H1 (cell line): ENCODE measurements around the gene YIPF7. TPM values are rescaled to one million over a fixed set of nuclear protein-coding genes. Genes with fewer than 3 reads are reported as not detected.

Experiments
- CTCF ChIA-PET: fragments of 300-600 bp; sonication (Branson Sonifier 250); formaldehyde crosslinking; loops from one replicate; lab custom pipeline; 2021; ENCODE audit not compliant: partially characterized antibody; lab: Charles Lee
- POLR2A ChIA-PET: fragments of 300-600 bp; sonication (Branson Sonifier 250); formaldehyde crosslinking; loops from one replicate; lab custom pipeline; 2021; ENCODE audit warnings: inconsistent platforms; ENCODE audit not compliant: partially characterized antibody; lab: Charles Lee
- DNase-seq, 2 experiments: peaks; one replicate each; pipeline versions ENCODE4 v3.0.0 to v3.0.0-alpha.2; 2010 to 2022; ENCODE audit warnings: low spot score in 2 of 2, low read depth in 1 of 2, mixed read lengths in 1 of 2
- FAIRE-seq: peaks from 2 replicates; lab custom pipeline; 2011; peaks lifted over from hg19 to GRCh38; lab: Jason Lieb, UNC
- H2AFZ ChIP-seq: 2 replicates; pipeline ENCODE4 v1.8.1; 2012; ENCODE audit warnings: low read length, inconsistent platforms
- H2AK5ac ChIP-seq: 2 replicates; pipeline ENCODE4 v1.6.1; 2013; ENCODE audit warnings: low read depth, low read length
- H2BK120ac ChIP-seq: replicated peaks from 2 replicates; pipeline ENCODE3; 2013; ENCODE audit warnings: low read depth, low read length, inconsistent platforms
- H2BK12ac ChIP-seq: 2 replicates; pipeline ENCODE4 v1.6.1; 2013; ENCODE audit warnings: low read depth, low read length
- H2BK15ac ChIP-seq: 2 replicates; pipeline ENCODE4 v1.6.1; 2013; ENCODE audit warnings: low read length
- H2BK20ac ChIP-seq: 2 replicates; pipeline ENCODE4 v1.6.1; 2013; ENCODE audit warnings: low read length
- H2BK5ac ChIP-seq: 2 replicates; pipeline ENCODE4 v1.6.1; 2013; ENCODE audit warnings: low read depth, low read length
- H3K14ac ChIP-seq: 2 replicates; pipeline ENCODE4 v1.6.1; 2013; ENCODE audit warnings: inconsistent platforms; ENCODE audit not compliant: insufficient read length
- H3K18ac ChIP-seq: 2 replicates; pipeline ENCODE4 v1.6.1; 2013; ENCODE audit warnings: low read length; ENCODE audit errors: extremely low read depth
- H3K23ac ChIP-seq: 2 replicates; pipeline ENCODE4 v1.6.1; 2013; ENCODE audit warnings: inconsistent platforms; ENCODE audit not compliant: insufficient read length
- H3K23me2 ChIP-seq: 2 replicates; pipeline ENCODE4 v1.6.1; 2013; ENCODE audit warnings: low read depth, low read length
- H3K27ac ChIP-seq: 2 replicates; pipeline ENCODE4 v1.6.1; 2011; ENCODE audit warnings: low read depth, low read length, inconsistent platforms
- H3K27me3 ChIP-seq, 4 experiments: replicated peaks in 1 of 4; 1 replicate in 1 of 4; 2 replicates in 3 of 4; pipeline versions ENCODE4 v1.6.1 to v1.8.1; 2011 to 2013; ENCODE audit warnings: low read length in 3 of 4, mild to moderate bottlenecking in 3 of 4, inconsistent platforms in 2 of 4, mixed read lengths in 2 of 4, moderate library complexity in 1 of 4; ENCODE audit not compliant: control insufficient read depth in 3 of 4, insufficient read depth in 3 of 4; ENCODE audit errors: extremely low read depth in 1 of 4
- H3K36me3 ChIP-seq, 4 experiments: 2 replicates each; pipeline versions ENCODE4 v1.6.1 to v1.8.1; 2011 to 2013; ENCODE audit warnings: mild to moderate bottlenecking in 4 of 4, low read length in 3 of 4, moderate library complexity in 2 of 4, control low read depth in 1 of 4, inconsistent platforms in 1 of 4; ENCODE audit not compliant: insufficient read depth in 4 of 4, control insufficient read depth in 2 of 4
- H3K4ac ChIP-seq: replicated peaks from 2 replicates; pipeline ENCODE3; 2013; ENCODE audit warnings: low read length, low read depth, mixed read lengths, inconsistent platforms; ENCODE audit not compliant: insufficient read length
- H3K4me1 ChIP-seq, 4 experiments: replicated peaks in 1 of 4; 1 replicate in 1 of 4; 2 replicates in 3 of 4; pipeline versions ENCODE4 v1.6.1 to v1.8.1; 2011 to 2013; ENCODE audit warnings: low read length in 3 of 4, inconsistent platforms in 2 of 4, mixed read lengths in 1 of 4; ENCODE audit not compliant: insufficient read depth in 4 of 4, control insufficient read depth in 3 of 4
- H3K4me2 ChIP-seq, 2 experiments: 2 replicates each; pipeline versions ENCODE4 v1.6.1 to v1.8.1; 2011 to 2013; ENCODE audit warnings: low read depth in 2 of 2, low read length in 2 of 2, control low read depth in 1 of 2, inconsistent platforms in 1 of 2, mild to moderate bottlenecking in 1 of 2; ENCODE audit not compliant: insufficient read depth in 1 of 2
- H3K4me3 ChIP-seq, 4 experiments: fragments of 200-600, 300-600 bp in 1 of 4; sonication (generic), shearing (Covaris generic), sonication (Bioruptor Twin) in 1 of 4; 2 replicates each; pipeline versions ENCODE4 v1.5.1 to v1.8.1; 2011 to 2016; ENCODE audit warnings: low read length in 4 of 4, low read depth in 3 of 4, control low read depth in 2 of 4, inconsistent platforms in 2 of 4, mild to moderate bottlenecking in 2 of 4, mixed read lengths in 1 of 4, moderate library complexity in 1 of 4; ENCODE audit not compliant: insufficient read depth in 2 of 4; ENCODE audit errors: extremely low read depth in 1 of 4
- H3K56ac ChIP-seq: replicated peaks from 2 replicates; pipeline ENCODE3; 2013; ENCODE audit warnings: low read depth, mild to moderate bottlenecking, mixed read lengths, low read length, inconsistent platforms; ENCODE audit not compliant: insufficient read length
- H3K79me1 ChIP-seq: 2 replicates; pipeline ENCODE4 v1.6.1; 2013; ENCODE audit warnings: low read depth, low read length, control low read depth
- H3K79me2 ChIP-seq, 2 experiments: 2 replicates each; pipeline versions ENCODE4 v1.6.1 to v1.8.1; 2012 to 2013; ENCODE audit warnings: low read length in 2 of 2, mild to moderate bottlenecking in 2 of 2, inconsistent platforms in 1 of 2; ENCODE audit not compliant: insufficient read depth in 2 of 2, control insufficient read depth in 1 of 2
- H3K9ac ChIP-seq, 4 experiments: replicated peaks in 1 of 4; 1 replicate in 1 of 4; 2 replicates in 3 of 4; pipeline versions ENCODE4 v1.6.1 to v1.8.1; 2011 to 2013; ENCODE audit warnings: low read depth in 3 of 4, low read length in 3 of 4, control low read depth in 2 of 4, mild to moderate bottlenecking in 2 of 4, moderate library complexity in 2 of 4, inconsistent platforms in 1 of 4; ENCODE audit errors: extremely low read depth in 1 of 4
- H3K9me3 ChIP-seq, 2 experiments: 2 replicates each; pipeline versions ENCODE4 v1.6.1 to v1.8.1; 2012 to 2013; ENCODE audit warnings: mild to moderate bottlenecking in 2 of 2, moderate library complexity in 2 of 2, control low read depth in 1 of 2, inconsistent platforms in 1 of 2, low read depth in 1 of 2, low read length in 1 of 2, mixed read lengths in 1 of 2; ENCODE audit not compliant: insufficient read depth in 2 of 2
- H4K20me1 ChIP-seq, 2 experiments: replicated peaks in 1 of 2; 2 replicates each; pipeline versions ENCODE3 to v1.8.1; 2011 to 2013; ENCODE audit warnings: inconsistent platforms in 2 of 2, low read length in 2 of 2, mild to moderate bottlenecking in 1 of 2; ENCODE audit not compliant: insufficient read depth in 2 of 2, control insufficient read depth in 1 of 2
- H4K5ac ChIP-seq: 2 replicates; pipeline ENCODE4 v1.6.1; 2013; ENCODE audit warnings: low read length, low read depth, mixed read lengths, inconsistent platforms; ENCODE audit not compliant: insufficient read length
- H4K8ac ChIP-seq: 2 replicates; pipeline ENCODE4 v1.8.0; 2013; ENCODE audit warnings: mild to moderate bottlenecking, moderate library complexity, low read length, inconsistent platforms; ENCODE audit not compliant: insufficient read depth; ENCODE audit errors: extremely low read depth
- H4K91ac ChIP-seq: replicated peaks from 2 replicates; pipeline ENCODE3; 2013; ENCODE audit warnings: low read length, mixed read lengths, inconsistent platforms; ENCODE audit not compliant: insufficient read length
- CEBPB ChIP-seq: IDR thresholded peaks from 2 replicates; pipeline ENCODE4 v1.6.1; 2012; ENCODE audit warnings: low read depth, low read length
- CTCF ChIP-seq, 3 experiments: IDR thresholded peaks; 1 replicate in 2 of 3; 2 replicates in 1 of 3; pipeline versions ENCODE4 v1.5.1 to v1.6.1; 2011; ENCODE audit warnings: low read length in 3 of 3, mild to moderate bottlenecking in 3 of 3, inconsistent platforms in 2 of 3, low read depth in 1 of 3, moderate library complexity in 1 of 3; ENCODE audit not compliant: insufficient read depth in 1 of 3; ENCODE audit errors: control extremely low read depth in 1 of 3
- EGR1 ChIP-seq: IDR thresholded peaks from 2 replicates; pipeline ENCODE4 v1.6.1; 2011; ENCODE audit warnings: low read depth, low read length, borderline replicate concordance
- KDM5A ChIP-seq: fragments of 200-600 bp; IDR thresholded peaks from 2 replicates; pipeline ENCODE4 v1.7.1; 2012; ENCODE audit warnings: mild to moderate bottlenecking, low read length, inconsistent platforms, mixed read lengths
- RBBP5 ChIP-seq: IDR thresholded peaks from 2 replicates; pipeline ENCODE4 v1.7.1; 2012; ENCODE audit warnings: low read depth, mild to moderate bottlenecking, inconsistent platforms, low read length, moderate library complexity, borderline replicate concordance
- SIRT6 ChIP-seq: IDR thresholded peaks from one replicate; pipeline ENCODE4 v1.7.1; 2012; ENCODE audit warnings: low read length, inconsistent platforms
- SP4 ChIP-seq: IDR thresholded peaks from 2 replicates; pipeline ENCODE4 v1.6.1; 2012; ENCODE audit warnings: low read length, inconsistent platforms
- WGBS, 2 experiments: shearing (Covaris generic) in 1 of 2; methylation state at CpG; one replicate each; pipeline versions ENCODE4 v1.1.6 to v1.1.7; 2013 to 2015; ENCODE audit warnings: low lambda C conversion rate in 2 of 2, mixed read lengths in 2 of 2, inconsistent platforms in 1 of 2, low coverage in 1 of 2, missing lambda C conversion rate in 1 of 2; ENCODE audit not compliant: insufficient replicate concordance in 2 of 2, insufficient coverage in 1 of 2, insufficient read length in 1 of 2; ENCODE audit errors: extremely low coverage in 1 of 2, missing lambda C conversion rate in 1 of 2; 5-methylcytosine and 5-hydroxymethylcytosine counted together
- polyA plus RNA-seq, 7 experiments: library from polyadenylated mRNA; depleted of rRNA in 3 of 7; stranded (reverse) in 5 of 7; unstranded in 2 of 7; fragments of >200 nt in 5 of 7; fragments of 200-250 nt in 2 of 7; gene quantifications; 1 replicate in 5 of 7; 2 replicates in 1 of 7; 4 replicates in 1 of 7; pipeline versions ENCODE4 v1.2.1 to v1.2.3, GENCODE V29; 2011 to 2013; ENCODE audit warnings: missing spikeins in 2 of 7, mixed read lengths in 2 of 7
- total RNA-seq: library from RNA; stranded (reverse); fragmentation: NEBNext Ultra II Directional; extraction: Animal tissue kit (Norgen Biotek cat#: 25700); gene quantifications from 2 replicates; pipeline ENCODE4 v1.2.1, GENCODE V29; 2021

Gene YIPF7
- total and polyA plus RNA-seq, 2 of the 8 experiments (the other 6 are each of a cell fraction or from before 2014, with no cell fraction given): not detected

- H4K20me1 ChIP-seq: no peaks in the 10 kb centered on the region
- no peak overlapping the region for H3K56ac ChIP-seq
- CTCF ChIA-PET: no interaction called here
- no peak overlapping the region for H2BK5ac ChIP-seq
- no peak overlapping the region for H2AK5ac ChIP-seq
- no peak overlapping the region for H4K91ac ChIP-seq
- FAIRE-seq: no peak
- no peak overlapping the region for H2BK12ac ChIP-seq
- peaks cover 0 to 6% (median 0%) of the 10 kb centered on the region in 4 experiments; a peak in 2 of 7 replicates for H3K4me1 ChIP-seq
- H3K27ac ChIP-seq: no peak overlapping the region
- DNase-seq: no peak
- no peak overlapping the region for H4K5ac ChIP-seq
- WGBS, 2 experiments: 90% methylated on average over 18 of the region's 20 CpGs; no CpG with 5 or more reads in 1 of the 2 experiments
- no peak overlapping the region; the same call in 1 of the 2 replicates for H2BK15ac ChIP-seq
- no peaks in the 10 kb centered on the region for H3K23me2 ChIP-seq
- no peak overlapping the region for H3K9ac ChIP-seq
- peak overlapping the region; percentile 85; the same call in 1 of the 2 replicates for H4K8ac ChIP-seq
- H3K4me3 ChIP-seq: no peak overlapping the region
- TF ChIP-seq RBBP5 (no peak), KDM5A (no peak), EGR1 (no peak), CEBPB (no peak), SP4 (no peak), SIRT6 (no peak), CTCF (IDR thresholded peaks at IDR 0.05; ENCODE audit: control extremely low read depth in 1 of 3, insufficient read depth in 1 of 3, low read depth in 1 of 3, low read length in 3 of 3) (no peak)
- TF ChIP-seq, all 59 proteins: peak for 0
- H3K23ac ChIP-seq: no peak overlapping the region
- no peak overlapping the region for H2BK120ac ChIP-seq
- H3K4ac ChIP-seq: no peak overlapping the region
- no peaks in the 10 kb centered on the region for H3K79me1 ChIP-seq
- H3K14ac ChIP-seq: no peak overlapping the region
- no peak overlapping the region for H2BK20ac ChIP-seq
- H3K36me3 ChIP-seq: no peaks in the 10 kb centered on the region
- no peaks in the 10 kb centered on the region for H3K9me3 ChIP-seq
- H3K4me2 ChIP-seq: no peak overlapping the region
- H3K18ac ChIP-seq: no peak overlapping the region
- POLR2A ChIA-PET: interaction anchor here (1.6 kb wide), 1 partner anchor 15 kb away, joined by 12 read pairs; the partner anchor contains the start of gene GUF1
- peak overlapping the region; percentile 81; the same call in 1 of the 2 replicates for H2AFZ ChIP-seq
- no peaks in the 10 kb centered on the region for H3K27me3 ChIP-seq
- H3K79me2 ChIP-seq: no peaks in the 10 kb centered on the region
These were observed 12.3 kb upstream of the YIPF7 start for GRCh38 chr4:44663539-44664263.
